SK-N-SH treated with all-trans-retinoic acid at 6 μM for 48 hours (cell line): Measurements from ENCODE around the gene OAS2.

Experiments
- ATAC-seq: fragments of 200-7000 bp; cut with Tn5 transposase; 3 replicates; pipeline ENCODE4 v1.9.1; 2020; ENCODE audit warnings: mild to moderate bottlenecking, moderate library complexity
- ARNTL ChIP-seq: fragments of 450-650 bp; formaldehyde crosslinking; IDR thresholded peaks from 2 replicates; pipeline ENCODE4 v1.5.0; 2020; ENCODE audit warnings: low read depth, mild to moderate bottlenecking, moderate library complexity, borderline replicate concordance
- BACH2 ChIP-seq: fragments of 250-450 bp; sonication (Bioruptor Pico); IDR thresholded peaks from 2 replicates; pipeline ENCODE4 v1.9.0; 2021; ENCODE audit warnings: mild to moderate bottlenecking, borderline replicate concordance
- CREB5 ChIP-seq: fragments of 250-450 bp; sonication (Bioruptor Pico); IDR thresholded peaks from 2 replicates; pipeline ENCODE4 v1.5.1; 2020; ENCODE audit warnings: low read depth, mild to moderate bottlenecking, moderate library complexity
- CSDC2 ChIP-seq: fragments of 250-450 bp; sonication (Bioruptor Pico); IDR thresholded peaks from 2 replicates; pipeline ENCODE4 v1.5.0; 2020; ENCODE audit warnings: mild to moderate bottlenecking, moderate library complexity
- CSRNP3 ChIP-seq: fragments of 250-450 bp; sonication (Bioruptor Pico); IDR thresholded peaks from 2 replicates; pipeline ENCODE4 v1.5.1; 2021; ENCODE audit warnings: mild to moderate bottlenecking, moderate library complexity
- ESRRG ChIP-seq: fragments of 250-450 bp; sonication (Bioruptor Pico); IDR thresholded peaks from 2 replicates; pipeline ENCODE4 v1.6.1; 2021; ENCODE audit warnings: mild to moderate bottlenecking
- GLIS3 ChIP-seq: fragments of 250-450 bp; sonication (Bioruptor Pico); IDR thresholded peaks from 2 replicates; pipeline ENCODE4 v1.5.0; 2020; ENCODE audit warnings: mild to moderate bottlenecking, moderate library complexity
- ISL1 ChIP-seq: fragments of 250-450 bp; sonication (Bioruptor Pico); IDR thresholded peaks from 2 replicates; pipeline ENCODE4 v2.1.2; 2022; ENCODE audit warnings: mild to moderate bottlenecking, moderate library complexity
- OSR1 ChIP-seq: fragments of 250-450 bp; sonication (Bioruptor Pico); IDR thresholded peaks from 2 replicates; pipeline ENCODE4 v1.8.0; 2022; ENCODE audit warnings: moderate library complexity, mild to moderate bottlenecking, inconsistent platforms
- PATZ1 ChIP-seq: fragments of 250-450 bp; sonication (Bioruptor Pico); IDR thresholded peaks from 2 replicates; pipeline ENCODE4 v1.8.0; 2020; ENCODE audit warnings: mild to moderate bottlenecking, moderate library complexity, borderline replicate concordance
- POU6F1 ChIP-seq: fragments of 250-450 bp; sonication (Bioruptor Pico); IDR thresholded peaks from 2 replicates; pipeline ENCODE4 v1.8.0; 2021; ENCODE audit warnings: low read depth, mild to moderate bottlenecking, moderate library complexity, borderline replicate concordance
- PPARA ChIP-seq: fragments of 250-450 bp; sonication (Bioruptor Pico); IDR thresholded peaks from 2 replicates; pipeline ENCODE4 v1.5.0; 2020; ENCODE audit warnings: mild to moderate bottlenecking, borderline replicate concordance
- RARB ChIP-seq: fragments of 250-450 bp; sonication (Bioruptor Pico); IDR thresholded peaks from 2 replicates; pipeline ENCODE4 v1.8.0; 2021; ENCODE audit warnings: mild to moderate bottlenecking, moderate library complexity
- SNAI2 ChIP-seq: fragments of 250-450 bp; sonication (Bioruptor Pico); IDR thresholded peaks from 2 replicates; pipeline ENCODE4 v1.5.0; 2020; ENCODE audit warnings: mild to moderate bottlenecking, moderate library complexity
- TSHZ2 ChIP-seq: fragments of 250-450 bp; sonication (Bioruptor Pico); IDR thresholded peaks from 2 replicates; pipeline ENCODE4 v1.5.0; 2020; ENCODE audit warnings: mild to moderate bottlenecking, moderate library complexity
- ZFP30 ChIP-seq: fragments of 450-650 bp; formaldehyde crosslinking; IDR thresholded peaks from 2 replicates; pipeline ENCODE4 v1.5.0; 2022; ENCODE audit warnings: mild to moderate bottlenecking, moderate library complexity
- ZNF565 ChIP-seq: fragments of 450-650 bp; formaldehyde crosslinking; conservative IDR thresholded peaks from 2 replicates; pipeline ENCODE4 v1.5.0; 2020; ENCODE audit warnings: low read depth, mild to moderate bottlenecking, moderate library complexity
- ZNF70 ChIP-seq: fragments of 450-650 bp; formaldehyde crosslinking; IDR thresholded peaks from 2 replicates; pipeline ENCODE4 v1.5.0; 2020; ENCODE audit warnings: mild to moderate bottlenecking, moderate library complexity
- ZNF8 ChIP-seq: fragments of 450-650 bp; formaldehyde crosslinking; IDR thresholded peaks from 2 replicates; pipeline ENCODE4 v1.5.0; 2020; ENCODE audit warnings: mild to moderate bottlenecking, moderate library complexity

The OAS2 gene

GRCh38 chr12:113041560-113041959 lies 63.2 kb downstream of the OAS2 start:
- TF ChIP-seq RARB (CRISPR knock-in tag) (no peak), SNAI2 (CRISPR knock-in tag) (no peak), CSDC2 (CRISPR knock-in tag) (no peak), CREB5 (CRISPR knock-in tag) (no peak), BACH2 (CRISPR knock-in tag) (no peak), CSRNP3 (CRISPR knock-in tag) (no peak), OSR1 (CRISPR knock-in tag) (no peak), ARNTL (CRISPR knock-in tag) (no peak), TSHZ2 (CRISPR knock-in tag) (no peak), ZNF8 (no peak), PATZ1 (no peak), GLIS3 (CRISPR knock-in tag) (no peak), ZNF565 (CRISPR knock-in tag) (no peak)

GRCh38 chr12:113043240-113043639 lies 64.9 kb downstream of the OAS2 start:
- no peak for TF ChIP-seq SNAI2 (CRISPR knock-in tag)
- TF ChIP-seq RARB (CRISPR knock-in tag) = no peak
- TF ChIP-seq OSR1 (CRISPR knock-in tag) = no peak
- no peak for TF ChIP-seq TSHZ2 (CRISPR knock-in tag)
- no peak for TF ChIP-seq PPARA (CRISPR knock-in tag)
- TF ChIP-seq ISL1 (CRISPR knock-in tag) = no peak
- no peak for TF ChIP-seq CSRNP3 (CRISPR knock-in tag)
- TF ChIP-seq ZNF70 (CRISPR knock-in tag) = no peak
- TF ChIP-seq ZFP30 (CRISPR knock-in tag) = no peak
- TF ChIP-seq POU6F1 = no peak
- TF ChIP-seq ESRRG (CRISPR knock-in tag) = no peak
- no peak for TF ChIP-seq PATZ1
- no peak for TF ChIP-seq ARNTL (CRISPR knock-in tag)
- ATAC-seq = no peak

More at GRCh38 chr12:113041560-113041959, 63.2 kb downstream of the OAS2 start:
- ATAC-seq = no peak
